ENCODE results near the gene PPM1D.

PPM1D gene

GRCh38 chr17:60627124-60627523, 27.1 kb downstream of the PPM1D start:
- Histone ChIP-seq H4K20me1 (ENCODE audit: insufficient read depth, low read length) (peaks cover 3% of the 10 kb centered on the region; the same call in 1 of the 2 replicates), H3K79me2 (ENCODE audit: low read length) (peaks cover 64% of the 10 kb centered on the region), H3K36me3 (replicated peaks; ENCODE audit: insufficient read depth, low read length) (peaks cover 4% of the 10 kb centered on the region; the same call in 1 of the 2 replicates), H3F3A (ENCODE audit: insufficient read depth, low read length) (no peaks in the 10 kb centered on the region), H3K27me3 (replicated peaks; ENCODE audit: insufficient read depth, low read length) (no peaks in the 10 kb centered on the region), H2AFZ (ENCODE audit: low read length) (no peak overlapping the region), H3K4me1 (ENCODE audit: low read length) (no peaks in the 10 kb centered on the region), H3K9ac (ENCODE audit: low read length) (no peak overlapping the region), H3K27ac (ENCODE audit: low read length) (no peak overlapping the region), H3K9me3 (replicated peaks; ENCODE audit: insufficient read depth, low read length) (no peaks in the 10 kb centered on the region), H3K4me3 (ENCODE audit: low read length) (no peak overlapping the region), H3K4me2 (ENCODE audit: low read depth, low read length) (no peak overlapping the region), H3K9me2 (replicated peaks; ENCODE audit: insufficient read depth, low read length) (no peaks in the 10 kb centered on the region)
- TF ChIP-seq EZH2 (optimal IDR thresholded peaks at IDR 0.05; ENCODE audit: low read depth, low read length) (no peak), EZH2phosphoT487 (IDR thresholded peaks at IDR 0.05; ENCODE audit: low read length) (no peak)
- TF ChIP-seq, protein P1, sequence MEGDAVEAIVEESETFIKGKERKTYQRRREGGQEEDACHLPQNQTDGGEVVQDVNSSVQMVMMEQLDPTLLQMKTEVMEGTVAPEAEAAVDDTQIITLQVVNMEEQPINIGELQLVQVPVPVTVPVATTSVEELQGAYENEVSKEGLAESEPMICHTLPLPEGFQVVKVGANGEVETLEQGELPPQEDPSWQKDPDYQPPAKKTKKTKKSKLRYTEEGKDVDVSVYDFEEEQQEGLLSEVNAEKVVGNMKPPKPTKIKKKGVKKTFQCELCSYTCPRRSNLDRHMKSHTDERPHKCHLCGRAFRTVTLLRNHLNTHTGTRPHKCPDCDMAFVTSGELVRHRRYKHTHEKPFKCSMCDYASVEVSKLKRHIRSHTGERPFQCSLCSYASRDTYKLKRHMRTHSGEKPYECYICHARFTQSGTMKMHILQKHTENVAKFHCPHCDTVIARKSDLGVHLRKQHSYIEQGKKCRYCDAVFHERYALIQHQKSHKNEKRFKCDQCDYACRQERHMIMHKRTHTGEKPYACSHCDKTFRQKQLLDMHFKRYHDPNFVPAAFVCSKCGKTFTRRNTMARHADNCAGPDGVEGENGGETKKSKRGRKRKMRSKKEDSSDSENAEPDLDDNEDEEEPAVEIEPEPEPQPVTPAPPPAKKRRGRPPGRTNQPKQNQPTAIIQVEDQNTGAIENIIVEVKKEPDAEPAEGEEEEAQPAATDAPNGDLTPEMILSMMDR (IDR thresholded peaks at IDR 0.05; ENCODE audit: low read length): no peak
- no peak for DNase-seq

DNA sequence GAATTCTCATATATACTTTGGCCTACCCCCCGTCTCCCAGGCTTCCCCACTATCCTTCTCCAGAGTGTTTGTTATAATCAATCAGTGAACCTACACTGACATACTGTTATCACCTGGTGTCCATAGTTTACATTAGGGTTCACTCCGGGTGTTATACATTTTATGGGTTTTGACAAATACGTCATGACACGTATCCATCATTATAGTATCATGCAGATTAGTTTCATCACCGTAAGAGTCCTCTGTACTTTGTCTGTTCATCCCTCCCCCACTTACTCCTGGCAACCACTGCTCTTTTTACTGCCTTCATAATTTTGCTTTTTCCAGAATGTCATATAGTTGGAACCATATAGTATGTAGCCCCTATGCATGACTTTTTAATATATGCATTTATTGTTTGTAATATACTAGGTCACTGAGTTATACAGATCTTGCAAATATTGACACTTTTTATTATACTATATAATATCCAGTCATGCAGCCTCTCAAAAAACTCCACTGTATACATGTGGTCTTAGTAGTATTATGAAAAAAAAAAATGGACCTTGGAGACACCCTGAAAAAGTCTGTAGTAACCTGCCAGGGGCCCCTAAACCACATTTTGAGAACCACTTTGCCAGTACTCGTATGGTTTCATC, 28.4 kb downstream of the PPM1D start:
- Histone ChIP-seq H3K9ac (ENCODE audit: low read length) (no peak overlapping the region), H3K36me3 (replicated peaks; ENCODE audit: insufficient read depth, low read length) (peaks cover 4% of the 10 kb centered on the region; the same call in 1 of the 2 replicates)

DNA sequence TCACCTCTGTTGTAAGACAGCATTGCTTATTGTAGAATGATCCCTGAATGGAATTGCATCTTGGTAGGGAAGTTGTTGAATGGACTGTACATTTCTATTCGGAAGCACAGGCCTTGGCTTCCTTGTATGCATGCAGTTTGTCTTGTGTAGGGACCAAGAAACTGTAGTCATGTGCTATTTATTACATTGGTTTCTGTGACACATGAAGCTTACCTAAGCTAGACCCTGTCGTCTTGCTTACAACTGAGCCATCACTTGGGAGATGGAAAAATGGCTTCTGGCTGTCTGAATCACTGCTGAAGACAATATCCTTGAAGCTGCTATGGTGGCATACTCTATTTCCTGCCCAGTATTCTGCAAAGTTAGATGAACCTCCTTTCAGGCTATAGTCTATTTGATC, 29.1 kb downstream of the PPM1D start:
- no peak overlapping the region for H2AFZ ChIP-seq (ENCODE audit: low read length)
- H3K9me3 ChIP-seq (replicated peaks; ENCODE audit: insufficient read depth, low read length): no peaks in the 10 kb centered on the region
- H3K79me2 ChIP-seq (ENCODE audit: low read length): peaks cover 50% of the 10 kb centered on the region
- H3K4me1 ChIP-seq (ENCODE audit: low read length): no peaks in the 10 kb centered on the region
- no peaks in the 10 kb centered on the region for H3K27me3 ChIP-seq (replicated peaks; ENCODE audit: insufficient read depth, low read length)
- no peaks in the 10 kb centered on the region; the same call in 1 of the 2 replicates for H3K36me3 ChIP-seq (replicated peaks; ENCODE audit: insufficient read depth, low read length)
- H4K20me1 ChIP-seq (ENCODE audit: insufficient read depth, low read length): peaks cover 3% of the 10 kb centered on the region; the same call in 1 of the 2 replicates
- no peak for DNase-seq
- H3F3A ChIP-seq (ENCODE audit: insufficient read depth, low read length): no peaks in the 10 kb centered on the region
- no peak for TF ChIP-seq EZH2phosphoT487 (IDR thresholded peaks at IDR 0.05; ENCODE audit: low read length)
- TF ChIP-seq, protein P1 (IDR thresholded peaks at IDR 0.05; ENCODE audit: low read length): no peak
- no peak for TF ChIP-seq EZH2 (optimal IDR thresholded peaks at IDR 0.05; ENCODE audit: low read depth, low read length)
- no peak overlapping the region for H3K9ac ChIP-seq (ENCODE audit: low read length)
- no peak overlapping the region for H3K27ac ChIP-seq (ENCODE audit: low read length)
- no peaks in the 10 kb centered on the region for H3K9me2 ChIP-seq (replicated peaks; ENCODE audit: insufficient read depth, low read length)
- no peak overlapping the region for H3K4me2 ChIP-seq (ENCODE audit: low read depth, low read length)
- H3K4me3 ChIP-seq (ENCODE audit: low read length): no peak overlapping the region

More for the DNA sequence above, 28.4 kb downstream of the PPM1D start:
- H3K4me3 ChIP-seq (ENCODE audit: low read length): no peak overlapping the region
- H3K4me1 ChIP-seq (ENCODE audit: low read length): no peaks in the 10 kb centered on the region
- TF ChIP-seq EZH2phosphoT487 (IDR thresholded peaks at IDR 0.05; ENCODE audit: low read length) (no peak), EZH2 (optimal IDR thresholded peaks at IDR 0.05; ENCODE audit: low read depth, low read length) (no peak)
- TF ChIP-seq, protein P1 (IDR thresholded peaks at IDR 0.05; ENCODE audit: low read length): no peak
- H3F3A ChIP-seq (ENCODE audit: insufficient read depth, low read length): no peaks in the 10 kb centered on the region
- no peak overlapping the region for H3K4me2 ChIP-seq (ENCODE audit: low read depth, low read length)
- DNase-seq: no peak
- no peaks in the 10 kb centered on the region for H3K27me3 ChIP-seq (replicated peaks; ENCODE audit: insufficient read depth, low read length)
- no peak overlapping the region for H2AFZ ChIP-seq (ENCODE audit: low read length)
- no peaks in the 10 kb centered on the region for H3K9me3 ChIP-seq (replicated peaks; ENCODE audit: insufficient read depth, low read length)
- H3K9me2 ChIP-seq (replicated peaks; ENCODE audit: insufficient read depth, low read length): no peaks in the 10 kb centered on the region
- H4K20me1 ChIP-seq (ENCODE audit: insufficient read depth, low read length): peaks cover 3% of the 10 kb centered on the region; the same call in 1 of the 2 replicates
- peaks cover 55% of the 10 kb centered on the region for H3K79me2 ChIP-seq (ENCODE audit: low read length)
- H3K27ac ChIP-seq (ENCODE audit: low read length): no peak overlapping the region

All from MM.1S (cell line).